GM12891 (cell line): Measurements from ENCODE around the gene CDKL5.

Source experiments
- POLR2A ChIP-seq: IDR thresholded peaks from 2 replicates; pipeline ENCODE4 v1.6.1; 2011; ENCODE audit warnings: low read depth, low read length, control low read depth
- POLR2AphosphoS5 ChIP-seq: IDR thresholded peaks from 2 replicates; pipeline ENCODE4 v1.6.1; 2011; ENCODE audit warnings: low read depth, low read length, control low read depth
- SPI1 ChIP-seq: IDR thresholded peaks from 2 replicates; pipeline ENCODE4 v1.6.1; 2011; ENCODE audit warnings: low read depth, low read length, control low read depth
- TAF1 ChIP-seq: IDR thresholded peaks from 2 replicates; pipeline ENCODE4 v1.6.1; 2011; ENCODE audit warnings: low read depth, low read length, control low read depth

GRCh38 chrX:18390941-18391538 is 34.4 kb upstream of the CDKL5 start:
- TF ChIP-seq TAF1 = no peak
- no peak for TF ChIP-seq POLR2A
- no peak for TF ChIP-seq POLR2AphosphoS5
- TF ChIP-seq SPI1 = no peak
